Skeletal muscle tissue (tissue), 4 donors: ENCODE measurements around the gene KIF27. TPM values are rescaled to one million over a fixed set of nuclear protein-coding genes. Genes with fewer than 3 reads are reported as not detected.

Experiments
- H3K27ac ChIP-seq: one replicate; pipeline ENCODE4 v1.7.0; 2013; ENCODE audit warnings: mild to moderate bottlenecking, low read depth, low read length, inconsistent platforms
- H3K27me3 ChIP-seq, 3 donors: one replicate each; pipeline ENCODE4 v1.7.0; 2013; ENCODE audit warnings: low read length in 3 of 3; ENCODE audit not compliant: control insufficient read depth in 3 of 3, insufficient read depth in 3 of 3
- H3K36me3 ChIP-seq, 3 donors: one replicate each; pipeline ENCODE4 v1.7.0; 2013; ENCODE audit warnings: low read length in 3 of 3; ENCODE audit not compliant: control insufficient read depth in 3 of 3, insufficient read depth in 3 of 3
- H3K4me1 ChIP-seq, 3 donors: one replicate each; pipeline ENCODE4 v1.7.0; 2013; ENCODE audit warnings: low read length in 3 of 3, mild to moderate bottlenecking in 3 of 3; ENCODE audit not compliant: control insufficient read depth in 3 of 3, insufficient read depth in 3 of 3
- H3K4me3 ChIP-seq, 3 donors: one replicate each; pipeline ENCODE4 v1.7.0; 2013; ENCODE audit warnings: low read length in 3 of 3
- H3K9ac ChIP-seq, 3 donors: one replicate each; pipeline ENCODE4 v1.7.0; 2013; ENCODE audit warnings: low read length in 3 of 3, mild to moderate bottlenecking in 3 of 3, moderate library complexity in 2 of 3, low read depth in 1 of 3
- H3K9me3 ChIP-seq, 3 donors: one replicate each; pipeline ENCODE4 v1.7.0; 2013; ENCODE audit warnings: low read length in 3 of 3; ENCODE audit not compliant: control insufficient read depth in 3 of 3
- total RNA-seq: library from RNA; depleted of rRNA; stranded (reverse); fragments of >200 nt; gene quantifications from one replicate; pipeline ENCODE4 v1.2.3, GENCODE V29; 2014
- donor health status: Osteomylitis.

KIF27 gene, protein sequence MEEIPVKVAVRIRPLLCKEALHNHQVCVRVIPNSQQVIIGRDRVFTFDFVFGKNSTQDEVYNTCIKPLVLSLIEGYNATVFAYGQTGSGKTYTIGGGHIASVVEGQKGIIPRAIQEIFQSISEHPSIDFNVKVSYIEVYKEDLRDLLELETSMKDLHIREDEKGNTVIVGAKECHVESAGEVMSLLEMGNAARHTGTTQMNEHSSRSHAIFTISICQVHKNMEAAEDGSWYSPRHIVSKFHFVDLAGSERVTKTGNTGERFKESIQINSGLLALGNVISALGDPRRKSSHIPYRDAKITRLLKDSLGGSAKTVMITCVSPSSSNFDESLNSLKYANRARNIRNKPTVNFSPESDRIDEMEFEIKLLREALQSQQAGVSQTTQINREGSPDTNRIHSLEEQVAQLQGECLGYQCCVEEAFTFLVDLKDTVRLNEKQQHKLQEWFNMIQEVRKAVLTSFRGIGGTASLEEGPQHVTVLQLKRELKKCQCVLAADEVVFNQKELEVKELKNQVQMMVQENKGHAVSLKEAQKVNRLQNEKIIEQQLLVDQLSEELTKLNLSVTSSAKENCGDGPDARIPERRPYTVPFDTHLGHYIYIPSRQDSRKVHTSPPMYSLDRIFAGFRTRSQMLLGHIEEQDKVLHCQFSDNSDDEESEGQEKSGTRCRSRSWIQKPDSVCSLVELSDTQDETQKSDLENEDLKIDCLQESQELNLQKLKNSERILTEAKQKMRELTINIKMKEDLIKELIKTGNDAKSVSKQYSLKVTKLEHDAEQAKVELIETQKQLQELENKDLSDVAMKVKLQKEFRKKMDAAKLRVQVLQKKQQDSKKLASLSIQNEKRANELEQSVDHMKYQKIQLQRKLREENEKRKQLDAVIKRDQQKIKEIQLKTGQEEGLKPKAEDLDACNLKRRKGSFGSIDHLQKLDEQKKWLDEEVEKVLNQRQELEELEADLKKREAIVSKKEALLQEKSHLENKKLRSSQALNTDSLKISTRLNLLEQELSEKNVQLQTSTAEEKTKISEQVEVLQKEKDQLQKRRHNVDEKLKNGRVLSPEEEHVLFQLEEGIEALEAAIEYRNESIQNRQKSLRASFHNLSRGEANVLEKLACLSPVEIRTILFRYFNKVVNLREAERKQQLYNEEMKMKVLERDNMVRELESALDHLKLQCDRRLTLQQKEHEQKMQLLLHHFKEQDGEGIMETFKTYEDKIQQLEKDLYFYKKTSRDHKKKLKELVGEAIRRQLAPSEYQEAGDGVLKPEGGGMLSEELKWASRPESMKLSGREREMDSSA (N-terminal part only)
- total RNA-seq = 6.3 TPM

DNA sequence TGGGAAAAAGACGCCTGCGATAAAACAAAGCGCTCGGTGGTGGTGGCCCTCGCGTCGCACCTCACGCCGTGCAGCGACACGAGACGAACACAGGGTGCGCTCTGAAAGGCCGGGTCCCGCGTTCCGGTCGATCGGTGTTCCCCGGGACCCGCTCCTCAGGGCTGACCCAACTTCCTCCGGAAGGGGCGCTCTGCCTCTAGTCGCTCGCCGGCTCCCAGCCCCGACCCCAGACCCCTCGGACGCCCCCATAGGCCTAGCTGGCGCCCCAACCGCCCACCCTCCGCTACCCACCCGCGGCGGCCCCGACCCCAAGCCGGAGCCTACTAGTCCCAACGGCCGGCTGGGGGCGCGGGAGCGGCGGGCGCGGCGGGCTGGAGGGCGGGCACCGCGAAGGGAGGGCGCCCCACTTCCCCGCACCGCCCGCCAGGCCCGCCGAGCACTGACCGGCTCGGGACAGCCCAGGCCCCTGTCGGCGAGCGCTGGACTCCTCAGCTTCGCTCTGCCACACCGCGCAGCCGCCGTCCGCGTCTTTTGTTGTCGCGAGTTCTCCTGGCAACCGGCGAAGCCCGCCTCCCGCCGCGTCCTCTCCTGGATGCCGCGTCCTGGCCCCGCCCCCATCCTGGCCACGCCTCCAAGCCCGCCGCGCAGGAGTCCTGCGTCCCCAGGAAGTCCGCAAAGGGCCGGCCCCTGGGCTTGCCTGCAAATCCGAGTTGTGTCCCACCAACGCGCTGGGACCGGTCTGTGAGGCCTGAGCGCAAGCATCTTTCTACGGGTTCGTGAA, at the start of gene KIF27:
TSS of gene KIF27 (minus strand) at position 506 of the 781 bp plus-strand sequence. CDS start 5,841 bp downstream, outside the sequence.
- H3K27ac ChIP-seq = peak within 1 kb of the TSS; percentile 94
- peaks cover 2 to 12% (median 4%) of the 10 kb centered on the region in 3 donors for H3K4me1 ChIP-seq
- peak within 1 kb of the TSS; percentile 71 to 76 (median 76) for H3K4me3 ChIP-seq
- H3K9ac ChIP-seq = peak within 1 kb of the TSS; percentile 73 to 81 (median 81)
- no peaks in the 10 kb centered on the region for H3K36me3 ChIP-seq
- no peaks in the 10 kb centered on the region for H3K27me3 ChIP-seq
- no peaks in the 10 kb centered on the region for H3K9me3 ChIP-seq

DNA sequence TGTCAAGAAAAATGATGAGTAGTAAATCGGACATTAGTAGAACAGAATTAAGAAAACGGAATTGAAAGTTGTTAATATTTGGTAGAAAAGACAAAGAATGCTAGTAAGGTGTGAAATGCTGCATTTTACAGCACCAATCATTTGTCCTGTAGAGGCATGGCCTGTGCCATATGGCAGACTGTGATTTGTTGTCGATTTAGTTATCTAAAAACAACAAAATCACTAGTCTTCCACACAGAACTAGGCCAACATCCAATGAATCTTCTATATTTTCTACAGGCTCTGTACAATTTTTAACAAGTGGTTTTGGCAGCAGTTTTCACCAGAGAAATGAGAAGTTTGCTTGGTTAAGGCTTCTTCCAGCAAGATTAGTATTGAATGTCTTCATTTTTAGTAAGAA, 48.4 kb upstream of the KIF27 start:
- H3K27ac ChIP-seq = no peak overlapping the region
- no peak overlapping the region for H3K4me3 ChIP-seq
- H3K36me3 ChIP-seq = peaks cover 45 to 64% (median 62%) of the 10 kb centered on the region in 3 donors
- no peaks in the 10 kb centered on the region for H3K9me3 ChIP-seq
- H3K4me1 ChIP-seq = peaks cover 0 to 4% (median 3%) of the 10 kb centered on the region in 3 donors
- no peak overlapping the region for H3K9ac ChIP-seq
- no peaks in the 10 kb centered on the region for H3K27me3 ChIP-seq

DNA sequence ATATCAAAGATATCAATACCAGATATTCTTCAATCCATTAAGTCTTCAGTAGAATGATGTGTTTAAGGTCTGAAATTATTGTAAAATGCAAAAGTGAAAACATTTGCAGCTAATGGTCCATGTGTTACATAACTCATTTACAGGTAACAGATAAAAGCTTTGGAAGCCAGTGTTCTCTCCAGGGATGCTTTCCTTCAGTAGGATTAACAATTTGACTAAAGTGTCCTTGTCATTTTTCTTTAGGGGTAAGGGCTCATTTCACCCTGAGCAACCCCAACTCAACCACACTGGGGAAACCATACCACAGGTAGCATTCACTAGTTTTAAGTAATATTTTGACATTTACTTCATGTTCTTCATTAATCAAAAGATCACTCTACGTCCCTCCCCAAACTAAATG, 45.8 kb upstream of the KIF27 start:
- no peaks in the 10 kb centered on the region for H3K4me1 ChIP-seq
- H3K27me3 ChIP-seq = no peaks in the 10 kb centered on the region
- no peak overlapping the region for H3K4me3 ChIP-seq
- no peak overlapping the region for H3K9ac ChIP-seq
- H3K9me3 ChIP-seq = no peaks in the 10 kb centered on the region
- H3K36me3 ChIP-seq = peaks cover 25 to 39% (median 38%) of the 10 kb centered on the region in 3 donors
- no peak overlapping the region for H3K27ac ChIP-seq

DNA sequence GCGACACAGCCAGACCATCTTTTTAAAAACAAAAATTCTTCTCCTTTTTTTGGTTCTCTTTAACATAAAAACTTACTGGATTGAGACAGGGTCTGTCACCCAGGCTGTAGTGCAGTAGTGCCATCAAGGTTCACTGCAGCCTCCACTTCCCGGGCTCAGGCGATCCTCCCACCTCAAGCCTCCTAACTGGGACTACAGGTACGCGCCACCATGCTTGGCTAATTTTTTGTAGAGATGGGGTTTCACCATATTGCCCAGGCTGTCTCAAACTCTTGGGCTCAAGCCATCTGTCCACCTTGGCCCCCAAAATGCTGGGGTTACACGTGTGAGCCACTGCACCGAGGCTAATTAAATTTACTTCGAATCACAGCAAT, 45.0 kb upstream of the KIF27 start:
- Histone ChIP-seq H3K36me3 (peaks cover 17 to 31% (median 30%) of the 10 kb centered on the region in 3 donors), H3K27me3 (no peaks in the 10 kb centered on the region), H3K9me3 (no peaks in the 10 kb centered on the region), H3K9ac (no peak overlapping the region), H3K4me1 (no peaks in the 10 kb centered on the region), H3K27ac (no peak overlapping the region), H3K4me3 (no peak overlapping the region)

DNA sequence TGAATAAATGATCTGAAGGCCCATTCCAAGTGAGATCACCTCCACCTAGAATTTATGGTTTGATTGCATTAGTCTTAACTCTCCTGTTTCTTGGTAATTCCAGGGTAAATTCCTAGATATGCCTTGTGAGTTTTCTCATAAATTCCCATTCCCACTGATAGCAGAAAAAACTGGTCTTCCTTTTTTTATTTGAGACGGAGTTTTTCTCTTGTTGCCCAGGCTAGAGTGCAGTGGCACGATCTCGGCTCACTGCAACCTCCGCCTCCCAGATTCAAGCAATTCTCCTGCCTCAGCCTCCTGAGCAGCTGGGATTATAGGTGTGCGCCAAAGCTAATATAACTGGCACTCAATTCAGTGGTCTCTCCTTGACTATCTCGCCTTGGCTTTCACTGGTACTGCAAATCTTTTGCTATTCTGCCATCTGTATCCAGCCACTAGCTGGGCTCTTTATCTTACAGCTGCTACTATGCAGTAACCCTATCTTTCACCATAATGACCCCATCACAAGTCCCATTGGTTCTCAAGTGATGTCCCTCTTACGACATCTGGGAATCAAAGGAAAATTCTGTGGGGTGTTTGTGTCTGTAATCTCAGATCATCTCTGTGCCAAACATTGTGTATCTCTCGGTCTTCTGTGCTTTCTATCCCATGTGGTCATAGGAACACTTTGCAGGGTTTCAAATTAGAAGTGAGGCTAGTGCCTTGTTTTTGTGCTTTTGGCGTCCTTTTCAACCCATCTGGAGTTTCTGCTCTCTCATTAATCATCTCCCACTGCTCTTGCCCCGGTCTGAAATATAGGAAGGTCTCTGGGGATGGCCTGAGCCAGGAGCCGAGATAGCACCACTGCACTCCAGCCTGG, 44.3 kb upstream of the KIF27 start:
- H3K4me1 ChIP-seq = no peaks in the 10 kb centered on the region
- no peaks in the 10 kb centered on the region for H3K9me3 ChIP-seq
- H3K9ac ChIP-seq = no peak overlapping the region
- H3K4me3 ChIP-seq = no peak overlapping the region
- no peak overlapping the region for H3K27ac ChIP-seq
- H3K27me3 ChIP-seq = no peaks in the 10 kb centered on the region
- H3K36me3 ChIP-seq = peaks cover 11 to 24% (median 24%) of the 10 kb centered on the region in 3 donors

DNA sequence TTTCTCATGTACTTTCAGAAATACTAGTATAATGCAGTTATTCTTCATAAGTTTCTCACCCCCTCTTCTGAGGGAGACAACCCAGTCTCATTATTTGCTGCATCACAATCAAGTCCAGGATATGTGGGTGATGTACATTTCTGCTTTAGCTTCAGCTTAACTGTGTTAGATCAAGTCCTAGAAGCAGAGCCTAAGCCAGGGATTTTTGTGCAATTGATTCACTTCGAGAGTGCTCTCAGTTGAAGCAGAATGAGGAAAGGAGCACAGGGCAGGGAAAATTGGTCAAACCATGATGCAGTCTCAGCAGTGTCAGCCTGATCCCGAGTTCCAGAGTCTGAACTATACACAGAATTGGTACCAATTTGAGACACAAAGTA, 43.7 kb upstream of the KIF27 start:
- no peaks in the 10 kb centered on the region for H3K9me3 ChIP-seq
- no peaks in the 10 kb centered on the region for H3K27me3 ChIP-seq
- no peaks in the 10 kb centered on the region for H3K4me1 ChIP-seq
- no peak overlapping the region for H3K27ac ChIP-seq
- no peak overlapping the region for H3K4me3 ChIP-seq
- H3K9ac ChIP-seq = no peak overlapping the region
- peaks cover 7 to 18% (median 18%) of the 10 kb centered on the region in 3 donors for H3K36me3 ChIP-seq

DNA sequence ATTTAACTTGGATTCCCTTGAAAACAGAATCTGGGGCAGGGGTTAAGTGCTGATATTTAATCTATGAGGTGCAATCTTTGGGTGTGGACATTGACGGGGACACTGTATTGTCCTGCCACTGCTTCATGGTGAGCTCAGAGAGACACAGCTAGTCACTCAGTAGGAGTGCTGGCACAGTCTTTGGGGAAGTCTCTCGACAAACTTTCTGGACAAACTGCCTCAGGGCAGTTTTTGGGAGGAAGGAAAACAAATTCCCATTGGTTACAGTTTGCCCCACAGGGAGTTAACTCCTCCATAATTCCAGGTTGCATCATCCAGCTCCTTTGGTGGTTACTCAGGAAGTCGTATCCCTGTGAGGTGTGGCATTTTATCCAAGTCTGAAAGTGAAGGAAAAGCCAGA, 40.9 kb upstream of the KIF27 start:
- Histone ChIP-seq H3K9me3 (no peaks in the 10 kb centered on the region), H3K4me3 (no peak overlapping the region), H3K36me3 (peaks cover 0 to 7% (median 0%) of the 10 kb centered on the region in 3 donors), H3K27ac (no peak overlapping the region), H3K4me1 (peaks cover under 1 to 2% (median 2%) of the 10 kb centered on the region in 3 donors), H3K9ac (no peak overlapping the region), H3K27me3 (no peaks in the 10 kb centered on the region)

DNA sequence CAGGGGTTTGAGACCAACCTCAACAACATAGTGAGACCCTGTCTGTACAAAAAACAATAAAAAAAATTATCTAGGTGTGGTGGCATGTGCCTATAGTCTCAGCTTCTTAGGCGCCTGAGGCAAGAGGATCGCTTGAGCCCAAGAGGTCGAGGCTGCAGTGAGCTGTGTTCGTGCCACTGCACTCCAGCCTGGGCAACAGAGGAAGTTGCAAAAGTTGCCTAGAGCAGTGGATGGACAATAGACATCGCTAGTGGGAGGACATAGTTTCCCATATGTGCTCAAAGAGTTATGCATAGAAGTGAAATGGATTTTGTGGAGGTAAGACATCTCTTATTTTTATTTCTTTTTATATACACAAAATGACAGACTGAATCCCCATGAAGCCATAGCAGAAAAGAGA, 39.8 kb upstream of the KIF27 start:
- no peaks in the 10 kb centered on the region for H3K36me3 ChIP-seq
- H3K27ac ChIP-seq = no peak overlapping the region
- no peak overlapping the region for H3K4me3 ChIP-seq
- H3K9ac ChIP-seq = no peak overlapping the region
- peaks cover 3 to 13% (median 7%) of the 10 kb centered on the region in 3 donors for H3K4me1 ChIP-seq
- no peaks in the 10 kb centered on the region for H3K27me3 ChIP-seq
- H3K9me3 ChIP-seq = no peaks in the 10 kb centered on the region
